ENCODE data around the gene MYO6.

GRCh38 chr6:75755704-75756103, 6.7 kb downstream of the MYO6 start:
- TF ChIP-seq POLR2A (IDR thresholded peaks at IDR 0.05) (no peak), CTCF (IDR thresholded peaks at IDR 0.05) (no peak)

Data from thyroid gland (tissue), 4 donors.